Measurements from ENCODE around the gene VPS11.
"Not testable (repeated sequence)": the region's sequence is repeated elsewhere in the genome, so short reads cannot be mapped to it uniquely, and the experiment has no call there.

VPS11 gene

DNA sequence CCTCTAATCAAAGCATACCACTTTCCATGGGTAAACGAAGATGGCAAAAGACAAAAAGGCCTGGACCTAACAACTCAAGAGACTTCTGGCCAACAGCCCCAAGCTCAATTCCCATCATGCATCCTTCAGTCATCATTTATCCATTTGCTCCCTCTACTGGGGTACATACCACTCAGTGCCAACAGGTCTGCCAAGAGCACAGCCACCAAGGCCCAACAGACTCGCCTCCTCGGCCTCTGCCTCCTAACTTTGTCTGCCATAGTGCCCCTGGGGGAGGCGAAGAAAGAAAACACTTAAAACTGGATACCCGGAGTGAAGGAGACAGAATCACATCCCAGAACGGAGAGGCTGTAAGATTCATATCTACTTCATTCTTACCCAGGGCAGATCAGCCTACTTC, 11.7 kb upstream of the VPS11 start:
- Histone ChIP-seq H3K23ac (ENCODE audit: low read depth, low read length, poor library complexity) (no peak overlapping the region), H3K9me3 (replicated peaks in 1 of 2; ENCODE audit: control insufficient read depth in 2 of 2, insufficient read depth in 1 of 2, low read depth in 1 of 2, low read length in 2 of 2) (no peaks in the 10 kb centered on the region), H3K79me1 (ENCODE audit: low read depth, low read length) (peaks cover 27% of the 10 kb centered on the region), H4K91ac (ENCODE audit: low read depth, low read length, poor library complexity) (no peak overlapping the region), H2AFZ (ENCODE audit: low read length) (peak overlapping the region; percentile 96), H3K4me3 (ENCODE audit: low read length in 2 of 2) (peak overlapping the region; percentile 79 to 96), H3K4me2 (ENCODE audit: insufficient read depth, low read length, poor library complexity, severe bottlenecking) (peak overlapping the region; percentile 75), H3K36me3 (replicated peaks in 1 of 2; ENCODE audit: control insufficient read depth in 2 of 2, insufficient read depth in 2 of 2, low read length in 2 of 2) (peaks cover 41 to 48% of the 10 kb centered on the region in 2 donors), H3K27ac (replicated peaks; ENCODE audit: low read length) (no peak overlapping the region), H2BK12ac (ENCODE audit: low read length) (no peak overlapping the region), H4K8ac (ENCODE audit: low read depth, low read length) (no peak overlapping the region), H3K14ac (ENCODE audit: low read length) (no peak overlapping the region), H3K27me3 (ENCODE audit: control insufficient read depth in 3 of 3, insufficient read depth in 3 of 3, low read depth in 1 of 3, low read length in 3 of 3) (no peaks in the 10 kb centered on the region), H2BK15ac (ENCODE audit: low read length) (no peak overlapping the region), H3K4me1 (ENCODE audit: control insufficient read depth in 2 of 2, insufficient read depth in 1 of 2, low read depth in 1 of 2, low read length in 2 of 2) (peaks cover 5% of the 10 kb centered on the region in 2 donors), H3K4ac (ENCODE audit: low read length) (no peak overlapping the region), H3K9ac (ENCODE audit: low read depth, low read length, poor library complexity) (no peak overlapping the region), H2BK120ac (ENCODE audit: low read depth, low read length) (no peak overlapping the region), H2AK5ac (ENCODE audit: low read depth, low read length) (no peak overlapping the region), H3K18ac (ENCODE audit: low read length) (no peak overlapping the region), H2BK5ac (ENCODE audit: low read length) (no peak overlapping the region)
- no CpG with 5 or more reads among the region's 6 CpGs for WGBS, 2 donors (ENCODE audit: extremely low coverage in 2 of 2, insufficient read length in 2 of 2, insufficient replicate concordance in 1 of 2)
- no peak for DNase-seq (ENCODE audit: low spot score)

GRCh38 chr11:119056421-119056999, 11.1 kb upstream of the VPS11 start:
- no peaks in the 10 kb centered on the region for H3K9me3 ChIP-seq (replicated peaks in 1 of 2; ENCODE audit: control insufficient read depth in 2 of 2, insufficient read depth in 1 of 2, low read depth in 1 of 2, low read length in 2 of 2)
- no peak overlapping the region for H3K4ac ChIP-seq (ENCODE audit: low read length)
- WGBS, 2 donors (ENCODE audit: extremely low coverage in 2 of 2, insufficient read length in 2 of 2, insufficient replicate concordance in 1 of 2) = no CpG with 5 or more reads among the region's 48 CpGs
- peak overlapping the region; percentile 96 for H2AFZ ChIP-seq (ENCODE audit: low read length)
- peak overlapping the region; percentile 79 to 96 for H3K4me3 ChIP-seq (ENCODE audit: low read length in 2 of 2)
- peak overlapping the region; percentile 82 for H3K14ac ChIP-seq (ENCODE audit: low read length)
- peak overlapping the region; percentile 75 for H3K27ac ChIP-seq (replicated peaks; ENCODE audit: low read length)
- peak overlapping the region; percentile 75 for H3K4me2 ChIP-seq (ENCODE audit: insufficient read depth, low read length, poor library complexity, severe bottlenecking)
- H4K8ac ChIP-seq (ENCODE audit: low read depth, low read length) = no peak overlapping the region
- H2BK120ac ChIP-seq (ENCODE audit: low read depth, low read length) = no peak overlapping the region
- H3K18ac ChIP-seq (ENCODE audit: low read length) = peak overlapping the region; percentile 97
- no peak overlapping the region for H2BK15ac ChIP-seq (ENCODE audit: low read length)
- peaks cover 5% of the 10 kb centered on the region in 2 donors for H3K4me1 ChIP-seq (ENCODE audit: control insufficient read depth in 2 of 2, insufficient read depth in 1 of 2, low read depth in 1 of 2, low read length in 2 of 2)
- peaks cover 35 to 42% of the 10 kb centered on the region in 2 donors for H3K36me3 ChIP-seq (replicated peaks in 1 of 2; ENCODE audit: control insufficient read depth in 2 of 2, insufficient read depth in 2 of 2, low read length in 2 of 2)
- H3K9ac ChIP-seq (ENCODE audit: low read depth, low read length, poor library complexity) = peak overlapping the region; percentile 96
- H2BK5ac ChIP-seq (ENCODE audit: low read length) = peak overlapping the region; percentile 39
- peak; percentile 32 for DNase-seq (ENCODE audit: low spot score)
- peak overlapping the region; percentile 98 for H3K23ac ChIP-seq (ENCODE audit: low read depth, low read length, poor library complexity)
- H3K79me1 ChIP-seq (ENCODE audit: low read depth, low read length) = peaks cover 27% of the 10 kb centered on the region
- peak overlapping the region; percentile 53 for H4K91ac ChIP-seq (ENCODE audit: low read depth, low read length, poor library complexity)
- no peaks in the 10 kb centered on the region for H3K27me3 ChIP-seq (ENCODE audit: control insufficient read depth in 3 of 3, insufficient read depth in 3 of 3, low read depth in 1 of 3, low read length in 3 of 3)
- H2BK12ac ChIP-seq (ENCODE audit: low read length) = peak overlapping the region; percentile 22
- H2AK5ac ChIP-seq (ENCODE audit: low read depth, low read length) = peak overlapping the region; percentile 78

DNA sequence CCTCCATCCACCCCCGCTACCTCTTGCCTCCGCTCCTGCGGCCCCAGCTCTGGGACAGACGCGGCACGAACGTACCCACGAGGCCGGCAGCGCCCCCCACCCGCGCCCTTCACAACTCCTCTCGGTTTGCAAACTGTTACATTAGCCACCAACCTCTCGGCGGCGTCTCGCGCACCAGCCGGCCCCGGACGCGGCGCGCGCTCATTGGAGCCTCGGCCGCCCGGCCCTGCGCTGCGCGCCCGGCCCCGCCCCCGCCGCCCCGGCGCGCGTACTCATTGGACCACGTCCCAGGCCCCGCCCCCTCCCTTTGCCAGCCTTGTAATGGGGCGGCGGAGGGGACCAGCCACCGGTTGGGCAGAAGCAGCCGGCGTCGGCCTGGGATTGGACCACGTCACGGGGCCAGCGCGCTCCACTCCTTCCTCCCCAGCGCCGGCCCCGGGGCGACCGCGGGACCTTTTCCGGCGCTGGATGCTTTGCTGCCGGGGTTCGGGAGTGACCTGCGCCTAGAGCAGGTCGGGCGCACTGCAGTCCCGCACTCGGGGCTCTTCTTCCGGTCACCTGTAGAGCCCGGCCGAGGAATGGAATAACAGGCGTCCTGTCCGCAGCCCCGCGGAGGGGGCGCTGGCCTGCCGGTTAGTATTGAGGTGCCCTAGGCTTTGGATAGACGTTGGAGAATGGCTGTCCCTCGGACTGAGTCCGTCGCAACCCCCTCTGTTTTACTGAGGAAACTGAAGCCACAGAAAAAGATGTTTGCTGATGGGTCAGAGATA, 10.4 kb upstream of the VPS11 start, which contains the start of gene HYOU1:
HYOU1 (minus strand) TSS at position 206 of the 770 bp plus-strand sequence. CDS start 1,045 bp downstream, outside the sequence.
- H3K36me3 ChIP-seq (replicated peaks in 1 of 2; ENCODE audit: control insufficient read depth in 2 of 2, insufficient read depth in 2 of 2, low read length in 2 of 2) = peaks cover 28 to 35% of the 10 kb centered on the region in 2 donors
- H3K27me3 ChIP-seq (ENCODE audit: control insufficient read depth in 3 of 3, insufficient read depth in 3 of 3, low read depth in 1 of 3, low read length in 3 of 3) = no peaks in the 10 kb centered on the region
- peak within 1 kb of the TSS; percentile 85 for H3K27ac ChIP-seq (replicated peaks; ENCODE audit: low read length)
- no peaks in the 10 kb centered on the region for H3K9me3 ChIP-seq (replicated peaks in 1 of 2; ENCODE audit: control insufficient read depth in 2 of 2, insufficient read depth in 1 of 2, low read depth in 1 of 2, low read length in 2 of 2)
- DNase-seq (ENCODE audit: low spot score) = peak; percentile 97
- H2AK5ac ChIP-seq (ENCODE audit: low read depth, low read length) = peak within 1 kb of the TSS; percentile 78
- H3K23ac ChIP-seq (ENCODE audit: low read depth, low read length, poor library complexity) = peak within 1 kb of the TSS; percentile 98
- no peak within 1 kb of the TSS for H2BK120ac ChIP-seq (ENCODE audit: low read depth, low read length)
- no peak within 1 kb of the TSS for H3K4ac ChIP-seq (ENCODE audit: low read length)
- peak within 1 kb of the TSS; percentile 97 for H3K18ac ChIP-seq (ENCODE audit: low read length)
- peak within 1 kb of the TSS; percentile 75 for H3K4me2 ChIP-seq (ENCODE audit: insufficient read depth, low read length, poor library complexity, severe bottlenecking)
- peak within 1 kb of the TSS; percentile 96 for H3K9ac ChIP-seq (ENCODE audit: low read depth, low read length, poor library complexity)
- peak within 1 kb of the TSS; percentile 96 for H2AFZ ChIP-seq (ENCODE audit: low read length)
- H3K79me1 ChIP-seq (ENCODE audit: low read depth, low read length) = peaks cover 26% of the 10 kb centered on the region
- no peak within 1 kb of the TSS for H4K8ac ChIP-seq (ENCODE audit: low read depth, low read length)
- peak within 1 kb of the TSS; percentile 82 for H3K14ac ChIP-seq (ENCODE audit: low read length)
- peak within 1 kb of the TSS; percentile 39 for H2BK5ac ChIP-seq (ENCODE audit: low read length)
- peak within 1 kb of the TSS; percentile 79 to 96 for H3K4me3 ChIP-seq (ENCODE audit: low read length in 2 of 2)
- peak within 1 kb of the TSS; percentile 22 for H2BK12ac ChIP-seq (ENCODE audit: low read length)
- peak within 1 kb of the TSS; percentile 53 for H4K91ac ChIP-seq (ENCODE audit: low read depth, low read length, poor library complexity)
- H3K4me1 ChIP-seq (ENCODE audit: control insufficient read depth in 2 of 2, insufficient read depth in 1 of 2, low read depth in 1 of 2, low read length in 2 of 2) = peaks cover 5% of the 10 kb centered on the region in 2 donors
- no CpG with 5 or more reads among the region's 79 CpGs for WGBS, 2 donors (ENCODE audit: extremely low coverage in 2 of 2, insufficient read length in 2 of 2, insufficient replicate concordance in 1 of 2)
- no peak within 1 kb of the TSS for H2BK15ac ChIP-seq (ENCODE audit: low read length)

DNA sequence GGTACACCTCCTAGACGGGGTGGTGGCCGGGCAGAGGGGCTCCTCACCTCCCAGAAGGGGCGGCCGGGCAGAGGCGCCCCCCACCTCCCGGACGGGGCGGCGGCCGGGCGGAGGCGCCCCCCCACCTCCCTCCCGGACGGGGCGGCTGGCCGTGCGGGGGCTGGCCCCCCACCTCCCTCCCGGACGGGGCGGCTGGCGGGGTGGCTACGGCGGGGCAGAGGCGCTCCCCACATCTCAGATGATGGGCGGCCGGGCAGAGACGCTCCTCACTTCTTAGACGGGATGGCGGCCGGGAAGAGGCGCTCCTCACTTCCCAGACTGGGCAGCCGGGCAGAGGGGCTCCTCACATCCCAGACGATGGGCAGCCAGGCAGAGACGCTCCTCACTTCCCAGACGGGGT, 8.5 kb upstream of the VPS11 start:
- not testable (repeated sequence) for H3K18ac ChIP-seq (ENCODE audit: low read length); H2BK12ac ChIP-seq (ENCODE audit: low read length); DNase-seq (ENCODE audit: low spot score); H2AFZ ChIP-seq (ENCODE audit: low read length); H3K4me1 ChIP-seq (ENCODE audit: control insufficient read depth in 2 of 2, insufficient read depth in 1 of 2, low read depth in 1 of 2, low read length in 2 of 2); H3K9me3 ChIP-seq (replicated peaks in 1 of 2; ENCODE audit: control insufficient read depth in 2 of 2, insufficient read depth in 1 of 2, low read depth in 1 of 2, low read length in 2 of 2); H4K91ac ChIP-seq (ENCODE audit: low read depth, low read length, poor library complexity); H3K23ac ChIP-seq (ENCODE audit: low read depth, low read length, poor library complexity); H2BK15ac ChIP-seq (ENCODE audit: low read length); H2BK5ac ChIP-seq (ENCODE audit: low read length); H3K9ac ChIP-seq (ENCODE audit: low read depth, low read length, poor library complexity); H3K4ac ChIP-seq (ENCODE audit: low read length); H3K4me3 ChIP-seq (ENCODE audit: low read length in 2 of 2); H2AK5ac ChIP-seq (ENCODE audit: low read depth, low read length); H3K27ac ChIP-seq (replicated peaks; ENCODE audit: low read length); H3K14ac ChIP-seq (ENCODE audit: low read length); H2BK120ac ChIP-seq (ENCODE audit: low read depth, low read length); H3K27me3 ChIP-seq (ENCODE audit: control insufficient read depth in 3 of 3, insufficient read depth in 3 of 3, low read depth in 1 of 3, low read length in 3 of 3); H3K4me2 ChIP-seq (ENCODE audit: insufficient read depth, low read length, poor library complexity, severe bottlenecking); H4K8ac ChIP-seq (ENCODE audit: low read depth, low read length)
- H3K36me3 ChIP-seq (replicated peaks in 1 of 2; ENCODE audit: control insufficient read depth in 2 of 2, insufficient read depth in 2 of 2, low read length in 2 of 2) = peaks cover 14 to 16% of the 10 kb centered on the region in 2 donors
- H3K79me1 ChIP-seq (ENCODE audit: low read depth, low read length) = peaks cover 23% of the 10 kb centered on the region
- no CpG with 5 or more reads among the region's 35 CpGs for WGBS, 2 donors (ENCODE audit: extremely low coverage in 2 of 2, insufficient read length in 2 of 2, insufficient replicate concordance in 1 of 2)
